NCI-H1092 (cell line): ENCODE results near the gene INAVA.
"Not testable (repeated sequence)": the region's sequence is repeated elsewhere in the genome, so short reads cannot be mapped to it uniquely, and the experiment has no call there.

ENCODE experiments used
- DNase-seq: peaks from one replicate; lab custom pipeline; 2025; lab: John Stamatoyannopoulos, UW

Gene INAVA

GRCh38 chr1:200919386-200919785 lies 24.7 kb downstream of the INAVA start:
- DNase-seq: no peak

- DNase-seq: no peak
Measured at GRCh38 chr1:200921571-200922110, 26.9 kb downstream of the INAVA start.

- DNase-seq: no peak
Measured at GRCh38 chr1:200922406-200922805, 27.7 kb downstream of the INAVA start.

- DNase-seq: no peak
Measured at GRCh38 chr1:200923601-200924000, 28.9 kb downstream of the INAVA start.

- no peak for DNase-seq
Measured at GRCh38 chr1:200925831-200926230, 31.1 kb downstream of the INAVA start.

GRCh38 chr1:200929530-200930278 lies 35.0 kb downstream of the INAVA start:
- DNase-seq: no peak

GRCh38 chr1:200930285-200930684 lies 35.6 kb downstream of the INAVA start:
- not testable (repeated sequence) for DNase-seq

GRCh38 chr1:200931776-200932175 lies 37.1 kb downstream of the INAVA start:
- no peak for DNase-seq

GRCh38 chr1:200934676-200935245 lies 40.1 kb downstream of the INAVA start:
- DNase-seq: no peak

GRCh38 chr1:200935286-200935962 lies 40.7 kb downstream of the INAVA start:
- not testable (repeated sequence) for DNase-seq

- DNase-seq: no peak
Measured at GRCh38 chr1:200938955-200939354, 44.3 kb downstream of the INAVA start.

GRCh38 chr1:200945111-200945510 lies 50.4 kb downstream of the INAVA start:
- DNase-seq: no peak

- no peak for DNase-seq
Measured at GRCh38 chr1:200947059-200947566, 52.4 kb downstream of the INAVA start.

GRCh38 chr1:200949626-200950025 lies 54.9 kb downstream of the INAVA start:
- no peak for DNase-seq

GRCh38 chr1:200951016-200951415 lies 56.3 kb downstream of the INAVA start:
- DNase-seq: no peak

- no peak for DNase-seq
Measured at GRCh38 chr1:200954434-200954833, 59.7 kb downstream of the INAVA start.

GRCh38 chr1:200958597-200958996 lies 63.9 kb downstream of the INAVA start:
- DNase-seq: no peak

GRCh38 chr1:200959411-200959921 lies 64.8 kb downstream of the INAVA start:
- DNase-seq: no peak

GRCh38 chr1:200960236-200960947 lies 65.7 kb downstream of the INAVA start:
- DNase-seq: no peak

GRCh38 chr1:200960948-200961340 lies 66.2 kb downstream of the INAVA start:
- no peak for DNase-seq

GRCh38 chr1:200962151-200962550 lies 67.5 kb downstream of the INAVA start:
- DNase-seq: not testable (repeated sequence)

- no peak for DNase-seq
Measured at GRCh38 chr1:200962631-200963030, 67.9 kb downstream of the INAVA start.
